H1 (cell line): Measurements from ENCODE around the gene GALNT17. TPM values are rescaled to one million over a fixed set of nuclear protein-coding genes. Genes with fewer than 3 reads are reported as not detected.

Source experiments
- CTCF ChIA-PET: fragments of 300-600 bp; sonication (Branson Sonifier 250); formaldehyde crosslinking; loops from one replicate; lab custom pipeline; 2021; ENCODE audit not compliant: partially characterized antibody; lab: Charles Lee
- POLR2A ChIA-PET: fragments of 300-600 bp; sonication (Branson Sonifier 250); formaldehyde crosslinking; loops from one replicate; lab custom pipeline; 2021; ENCODE audit warnings: inconsistent platforms; ENCODE audit not compliant: partially characterized antibody; lab: Charles Lee
- DNase-seq, 2 experiments: peaks; one replicate each; pipeline versions ENCODE4 v3.0.0 to v3.0.0-alpha.2; 2010 to 2022; ENCODE audit warnings: low spot score in 2 of 2, low read depth in 1 of 2, mixed read lengths in 1 of 2
- FAIRE-seq: peaks from 2 replicates; lab custom pipeline; 2011; peaks lifted over from hg19 to GRCh38; lab: Jason Lieb, UNC
- H2AFZ ChIP-seq: 2 replicates; pipeline ENCODE4 v1.8.1; 2012; ENCODE audit warnings: low read length, inconsistent platforms
- H2AK5ac ChIP-seq: 2 replicates; pipeline ENCODE4 v1.6.1; 2013; ENCODE audit warnings: low read depth, low read length
- H2BK120ac ChIP-seq: replicated peaks from 2 replicates; pipeline ENCODE3; 2013; ENCODE audit warnings: low read depth, low read length, inconsistent platforms
- H2BK12ac ChIP-seq: 2 replicates; pipeline ENCODE4 v1.6.1; 2013; ENCODE audit warnings: low read depth, low read length
- H2BK15ac ChIP-seq: 2 replicates; pipeline ENCODE4 v1.6.1; 2013; ENCODE audit warnings: low read length
- H2BK20ac ChIP-seq: 2 replicates; pipeline ENCODE4 v1.6.1; 2013; ENCODE audit warnings: low read length
- H2BK5ac ChIP-seq: 2 replicates; pipeline ENCODE4 v1.6.1; 2013; ENCODE audit warnings: low read depth, low read length
- H3K14ac ChIP-seq: 2 replicates; pipeline ENCODE4 v1.6.1; 2013; ENCODE audit warnings: inconsistent platforms; ENCODE audit not compliant: insufficient read length
- H3K18ac ChIP-seq: 2 replicates; pipeline ENCODE4 v1.6.1; 2013; ENCODE audit warnings: low read length; ENCODE audit errors: extremely low read depth
- H3K23ac ChIP-seq: 2 replicates; pipeline ENCODE4 v1.6.1; 2013; ENCODE audit warnings: inconsistent platforms; ENCODE audit not compliant: insufficient read length
- H3K23me2 ChIP-seq: 2 replicates; pipeline ENCODE4 v1.6.1; 2013; ENCODE audit warnings: low read depth, low read length
- H3K27ac ChIP-seq: 2 replicates; pipeline ENCODE4 v1.6.1; 2011; ENCODE audit warnings: low read depth, low read length, inconsistent platforms
- H3K27me3 ChIP-seq, 4 experiments: replicated peaks in 1 of 4; 1 replicate in 1 of 4; 2 replicates in 3 of 4; pipeline versions ENCODE4 v1.6.1 to v1.8.1; 2011 to 2013; ENCODE audit warnings: low read length in 3 of 4, mild to moderate bottlenecking in 3 of 4, inconsistent platforms in 2 of 4, mixed read lengths in 2 of 4, moderate library complexity in 1 of 4; ENCODE audit not compliant: control insufficient read depth in 3 of 4, insufficient read depth in 3 of 4; ENCODE audit errors: extremely low read depth in 1 of 4
- H3K36me3 ChIP-seq, 4 experiments: 2 replicates each; pipeline versions ENCODE4 v1.6.1 to v1.8.1; 2011 to 2013; ENCODE audit warnings: mild to moderate bottlenecking in 4 of 4, low read length in 3 of 4, moderate library complexity in 2 of 4, control low read depth in 1 of 4, inconsistent platforms in 1 of 4; ENCODE audit not compliant: insufficient read depth in 4 of 4, control insufficient read depth in 2 of 4
- H3K4ac ChIP-seq: replicated peaks from 2 replicates; pipeline ENCODE3; 2013; ENCODE audit warnings: low read length, low read depth, mixed read lengths, inconsistent platforms; ENCODE audit not compliant: insufficient read length
- H3K4me1 ChIP-seq, 4 experiments: replicated peaks in 1 of 4; 1 replicate in 1 of 4; 2 replicates in 3 of 4; pipeline versions ENCODE4 v1.6.1 to v1.8.1; 2011 to 2013; ENCODE audit warnings: low read length in 3 of 4, inconsistent platforms in 2 of 4, mixed read lengths in 1 of 4; ENCODE audit not compliant: insufficient read depth in 4 of 4, control insufficient read depth in 3 of 4
- H3K4me2 ChIP-seq, 2 experiments: 2 replicates each; pipeline versions ENCODE4 v1.6.1 to v1.8.1; 2011 to 2013; ENCODE audit warnings: low read depth in 2 of 2, low read length in 2 of 2, control low read depth in 1 of 2, inconsistent platforms in 1 of 2, mild to moderate bottlenecking in 1 of 2; ENCODE audit not compliant: insufficient read depth in 1 of 2
- H3K4me3 ChIP-seq, 4 experiments: fragments of 200-600, 300-600 bp in 1 of 4; sonication (generic), shearing (Covaris generic), sonication (Bioruptor Twin) in 1 of 4; 2 replicates each; pipeline versions ENCODE4 v1.5.1 to v1.8.1; 2011 to 2016; ENCODE audit warnings: low read length in 4 of 4, low read depth in 3 of 4, control low read depth in 2 of 4, inconsistent platforms in 2 of 4, mild to moderate bottlenecking in 2 of 4, mixed read lengths in 1 of 4, moderate library complexity in 1 of 4; ENCODE audit not compliant: insufficient read depth in 2 of 4; ENCODE audit errors: extremely low read depth in 1 of 4
- H3K56ac ChIP-seq: replicated peaks from 2 replicates; pipeline ENCODE3; 2013; ENCODE audit warnings: low read depth, mild to moderate bottlenecking, mixed read lengths, low read length, inconsistent platforms; ENCODE audit not compliant: insufficient read length
- H3K79me1 ChIP-seq: 2 replicates; pipeline ENCODE4 v1.6.1; 2013; ENCODE audit warnings: low read depth, low read length, control low read depth
- H3K79me2 ChIP-seq, 2 experiments: 2 replicates each; pipeline versions ENCODE4 v1.6.1 to v1.8.1; 2012 to 2013; ENCODE audit warnings: low read length in 2 of 2, mild to moderate bottlenecking in 2 of 2, inconsistent platforms in 1 of 2; ENCODE audit not compliant: insufficient read depth in 2 of 2, control insufficient read depth in 1 of 2
- H3K9ac ChIP-seq, 4 experiments: replicated peaks in 1 of 4; 1 replicate in 1 of 4; 2 replicates in 3 of 4; pipeline versions ENCODE4 v1.6.1 to v1.8.1; 2011 to 2013; ENCODE audit warnings: low read depth in 3 of 4, low read length in 3 of 4, control low read depth in 2 of 4, mild to moderate bottlenecking in 2 of 4, moderate library complexity in 2 of 4, inconsistent platforms in 1 of 4; ENCODE audit errors: extremely low read depth in 1 of 4
- H3K9me3 ChIP-seq, 2 experiments: 2 replicates each; pipeline versions ENCODE4 v1.6.1 to v1.8.1; 2012 to 2013; ENCODE audit warnings: mild to moderate bottlenecking in 2 of 2, moderate library complexity in 2 of 2, control low read depth in 1 of 2, inconsistent platforms in 1 of 2, low read depth in 1 of 2, low read length in 1 of 2, mixed read lengths in 1 of 2; ENCODE audit not compliant: insufficient read depth in 2 of 2
- H4K20me1 ChIP-seq, 2 experiments: replicated peaks in 1 of 2; 2 replicates each; pipeline versions ENCODE3 to v1.8.1; 2011 to 2013; ENCODE audit warnings: inconsistent platforms in 2 of 2, low read length in 2 of 2, mild to moderate bottlenecking in 1 of 2; ENCODE audit not compliant: insufficient read depth in 2 of 2, control insufficient read depth in 1 of 2
- H4K5ac ChIP-seq: 2 replicates; pipeline ENCODE4 v1.6.1; 2013; ENCODE audit warnings: low read length, low read depth, mixed read lengths, inconsistent platforms; ENCODE audit not compliant: insufficient read length
- H4K8ac ChIP-seq: 2 replicates; pipeline ENCODE4 v1.8.0; 2013; ENCODE audit warnings: mild to moderate bottlenecking, moderate library complexity, low read length, inconsistent platforms; ENCODE audit not compliant: insufficient read depth; ENCODE audit errors: extremely low read depth
- H4K91ac ChIP-seq: replicated peaks from 2 replicates; pipeline ENCODE3; 2013; ENCODE audit warnings: low read length, mixed read lengths, inconsistent platforms; ENCODE audit not compliant: insufficient read length
- BACH1 ChIP-seq: IDR thresholded peaks from 2 replicates; pipeline ENCODE4 v1.6.1; 2012; ENCODE audit warnings: low read length, improper control_type of control experiment
- E2F6 ChIP-seq: IDR thresholded peaks from 2 replicates; pipeline ENCODE4 v1.6.1; 2012; ENCODE audit warnings: inconsistent platforms
- NANOG ChIP-seq: IDR thresholded peaks from 2 replicates; pipeline ENCODE4 v1.6.1; 2011; ENCODE audit warnings: low read length, low read depth, mild to moderate bottlenecking, inconsistent platforms; ENCODE audit not compliant: insufficient read depth, poor library complexity, severe bottlenecking
- POU5F1 ChIP-seq: IDR thresholded peaks from 2 replicates; pipeline ENCODE4 v1.6.1; 2011; ENCODE audit warnings: low read depth, mild to moderate bottlenecking, low read length, moderate library complexity
- TAF7 ChIP-seq: optimal IDR thresholded peaks from 2 replicates; pipeline ENCODE3; 2011; ENCODE audit warnings: low read depth, mild to moderate bottlenecking, inconsistent platforms, low read length, moderate library complexity, borderline replicate concordance
- TCF12 ChIP-seq: IDR thresholded peaks from 2 replicates; pipeline ENCODE4 v1.6.1; 2011; ENCODE audit warnings: low read depth, mild to moderate bottlenecking, low read length
- WGBS, 2 experiments: shearing (Covaris generic) in 1 of 2; methylation state at CpG; one replicate each; pipeline versions ENCODE4 v1.1.6 to v1.1.7; 2013 to 2015; ENCODE audit warnings: low lambda C conversion rate in 2 of 2, mixed read lengths in 2 of 2, inconsistent platforms in 1 of 2, low coverage in 1 of 2, missing lambda C conversion rate in 1 of 2; ENCODE audit not compliant: insufficient replicate concordance in 2 of 2, insufficient coverage in 1 of 2, insufficient read length in 1 of 2; ENCODE audit errors: extremely low coverage in 1 of 2, missing lambda C conversion rate in 1 of 2; 5-methylcytosine and 5-hydroxymethylcytosine counted together
- polyA plus RNA-seq, 7 experiments: library from polyadenylated mRNA; depleted of rRNA in 3 of 7; stranded (reverse) in 5 of 7; unstranded in 2 of 7; fragments of >200 nt in 5 of 7; fragments of 200-250 nt in 2 of 7; gene quantifications; 1 replicate in 5 of 7; 2 replicates in 1 of 7; 4 replicates in 1 of 7; pipeline versions ENCODE4 v1.2.1 to v1.2.3, GENCODE V29; 2011 to 2013; ENCODE audit warnings: missing spikeins in 2 of 7, mixed read lengths in 2 of 7
- total RNA-seq: library from RNA; stranded (reverse); fragmentation: NEBNext Ultra II Directional; extraction: Animal tissue kit (Norgen Biotek cat#: 25700); gene quantifications from 2 replicates; pipeline ENCODE4 v1.2.1, GENCODE V29; 2021

The GALNT17 gene
- total and polyA plus RNA-seq, 2 of the 8 experiments (the other 6 are each of a cell fraction or from before 2014, with no cell fraction given), result 37.7 to 47.0 TPM

- Histone ChIP-seq H3K14ac (no peak overlapping the region), H4K8ac (no peak overlapping the region), H2AK5ac (no peak overlapping the region), H4K91ac (no peak overlapping the region), H3K4me1 (peaks cover 10 to 16% (median 13%) of the 10 kb centered on the region in 4 experiments; a peak in 6 of 7 replicates), H4K20me1 (no peaks in the 10 kb centered on the region), H3K4me3 (no peak overlapping the region), H3K18ac (no peak overlapping the region), H3K4me2 (no peak overlapping the region), H2AFZ (no peak overlapping the region), H3K23ac (no peak overlapping the region), H2BK20ac (no peak overlapping the region), H4K5ac (no peak overlapping the region), H3K27me3 (no peaks in the 10 kb centered on the region), H2BK120ac (no peak overlapping the region), H3K79me1 (peaks cover 8% of the 10 kb centered on the region; the same call in 1 of the 2 replicates), H3K9me3 (no peaks in the 10 kb centered on the region), H3K56ac (no peak overlapping the region), H2BK5ac (no peak overlapping the region), H2BK15ac (no peak overlapping the region), H3K4ac (no peak overlapping the region), H3K36me3 (no peaks in the 10 kb centered on the region), H2BK12ac (no peak overlapping the region), H3K79me2 (peaks cover 2 to 78% of the 10 kb centered on the region in 2 experiments; a peak in 3 of 4 replicates), H3K27ac (no peak overlapping the region), H3K23me2 (no peaks in the 10 kb centered on the region), H3K9ac (no peak overlapping the region)
- CTCF ChIA-PET, result interaction anchor here (1.2 kb wide), 1 partner anchor 36 kb away, joined by 3 read pairs; no protein-coding TSS in a partner anchor
- TF ChIP-seq POU5F1 (no peak), BACH1 (no peak), E2F6 (no peak), TAF7 (no peak), TCF12 (no peak), NANOG (no peak)
- POLR2A ChIA-PET, result interaction anchor here (0.6 kb wide), 1 partner anchor 19 kb away, joined by 3 read pairs; no protein-coding TSS in a partner anchor
- WGBS, 2 experiments, result 78% methylated on average over 5 of the region's 5 CpGs; no CpG with 5 or more reads in 1 of the 2 experiments
- FAIRE-seq (no peak), DNase-seq (no peak)
Measured at GRCh38 chr7:71327946-71328345, 196.0 kb downstream of the GALNT17 start.
